GM19193 (cell line): Measurements from ENCODE around the gene EFCAB5.

Source experiments
- POLR2A ChIP-seq: IDR thresholded peaks from 4 replicates; pipeline ENCODE4 v1.6.1; 2011; ENCODE audit not compliant: insufficient read depth, insufficient read length; ENCODE audit errors: extremely low read depth

EFCAB5 gene

DNA sequence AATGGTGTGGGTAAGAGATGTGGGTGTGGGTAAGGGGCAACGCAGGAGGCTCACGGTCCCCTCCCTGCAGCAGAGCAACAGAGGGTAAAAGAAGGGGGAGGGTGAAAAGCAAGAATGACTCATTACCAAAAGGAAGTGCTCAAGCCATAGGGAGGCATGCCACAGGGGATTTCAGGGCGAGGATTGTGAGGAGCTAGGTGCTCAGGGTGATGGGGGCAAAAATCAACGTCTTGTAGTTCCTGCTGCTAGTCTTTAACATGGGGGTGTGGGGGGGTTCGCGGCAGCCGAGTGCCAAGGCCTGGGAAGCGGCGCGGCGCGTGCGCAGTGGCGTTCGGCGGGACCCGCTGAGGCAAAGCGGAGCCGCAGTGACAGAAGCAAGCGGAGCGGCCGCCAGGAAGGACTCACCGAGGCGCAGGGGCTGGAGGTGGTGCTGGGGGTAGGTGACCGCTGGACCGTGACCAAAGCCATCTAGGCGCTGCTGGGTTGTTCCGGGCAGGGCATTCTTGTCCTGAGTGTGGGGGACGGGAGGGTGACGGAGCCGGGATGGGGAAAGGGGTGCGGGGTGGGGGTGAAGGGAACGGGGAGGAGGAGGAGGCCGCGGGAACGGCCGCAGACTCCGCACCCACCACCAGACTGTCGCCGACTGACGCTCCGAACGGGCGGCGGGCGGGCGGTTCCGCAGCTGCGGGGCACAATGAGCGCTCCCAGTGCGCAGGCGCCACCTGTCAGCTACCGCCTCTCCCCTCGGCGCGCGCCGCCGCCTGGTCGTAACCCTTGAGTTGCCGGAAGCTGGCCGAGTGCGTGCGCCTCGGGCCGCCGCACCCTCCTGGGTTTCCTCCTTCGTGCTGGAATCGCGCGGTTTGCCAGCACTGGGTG, 11.7 kb upstream of the EFCAB5 start, which contains the start of gene SSH2:
TSS of gene SSH2 (minus strand) at position 696 of the 876 bp plus-strand sequence. CDS start at position 468, 228 bp downstream.
- TF ChIP-seq POLR2A, result peak; percentile 72

GRCh38 chr17:29930409-29931010, 10.9 kb upstream of the EFCAB5 start:
- TF ChIP-seq POLR2A, result no peak

- TF ChIP-seq POLR2A, result no peak
These were observed 10.1 kb upstream of the EFCAB5 start for GRCh38 chr17:29931231-29931932.

- no peak for TF ChIP-seq POLR2A
These were observed 8.1 kb upstream of the EFCAB5 start for GRCh38 chr17:29933379-29933778.

DNA sequence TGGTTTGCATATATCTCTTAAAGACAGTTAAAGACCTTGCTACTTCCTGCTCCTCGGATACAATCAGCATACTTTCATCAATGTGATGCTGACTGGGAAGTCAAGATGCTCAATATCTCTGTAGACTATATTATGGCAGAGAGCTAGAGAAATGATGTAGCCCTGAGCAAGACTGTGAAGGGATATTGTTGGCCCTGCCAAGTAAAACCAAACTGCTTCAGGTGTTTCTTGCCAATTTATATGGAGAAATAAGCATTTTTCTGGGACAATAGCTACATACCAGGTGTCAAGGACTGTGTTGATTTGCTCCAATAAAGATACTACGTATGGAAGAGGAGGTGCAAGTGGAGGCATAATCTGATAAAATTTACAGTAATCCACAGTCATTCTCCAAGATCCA, 4.7 kb upstream of the EFCAB5 start:
- TF ChIP-seq POLR2A, result no peak

DNA sequence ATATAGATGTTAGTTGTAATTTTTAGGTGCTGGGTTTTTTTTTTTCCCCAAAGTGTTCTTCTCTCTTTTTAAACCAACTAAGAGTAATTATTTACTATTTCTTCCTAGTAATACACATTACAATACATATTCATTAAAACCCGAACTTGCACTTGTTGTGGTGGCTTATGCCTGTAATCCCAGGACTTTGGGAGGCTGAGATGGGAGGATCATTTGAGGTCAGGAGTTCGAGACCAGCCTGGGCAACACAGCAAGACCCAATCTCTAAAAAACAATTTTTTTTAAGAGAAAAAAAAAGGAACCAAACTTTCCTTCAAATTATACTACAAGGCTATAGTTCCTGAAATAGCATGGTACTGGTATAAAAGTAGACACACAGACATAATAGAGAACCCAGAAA, 3.8 kb downstream of the EFCAB5 start:
- TF ChIP-seq POLR2A, result no peak

DNA sequence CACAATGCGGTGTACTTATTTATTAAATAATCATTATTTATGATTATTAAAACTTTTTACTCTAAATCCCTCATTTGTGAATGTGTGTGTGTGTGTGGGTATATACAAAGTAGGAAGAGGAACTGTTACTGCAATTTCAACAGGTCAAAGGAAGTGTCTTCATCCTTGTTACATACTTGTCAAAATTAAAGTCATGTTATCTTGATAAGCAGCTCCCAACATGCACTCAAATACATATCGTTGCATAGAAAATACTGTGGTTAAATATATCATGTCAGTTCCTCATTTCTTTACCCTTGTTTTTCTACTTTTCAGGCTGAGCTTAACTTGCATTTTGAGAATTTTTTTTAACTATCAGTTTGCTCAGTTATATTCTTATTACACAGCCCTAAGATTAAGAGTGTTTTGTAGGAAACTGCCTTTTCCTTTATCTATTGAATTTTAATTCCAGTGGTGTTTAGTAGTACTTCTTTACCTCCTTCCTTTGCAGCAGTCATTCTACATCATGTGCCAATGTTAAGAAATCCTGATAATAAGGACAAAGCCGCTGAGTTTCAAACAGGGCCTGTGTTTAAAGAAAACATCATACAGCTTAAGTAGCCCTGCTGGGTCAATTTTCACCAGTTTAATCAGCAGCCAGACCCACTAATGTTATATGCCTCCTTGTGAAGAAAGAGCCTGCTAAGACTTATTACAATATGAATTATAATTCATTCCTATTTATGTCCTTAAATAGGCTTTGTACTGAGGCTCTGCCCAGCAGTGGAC, 7.2 kb downstream of the EFCAB5 start:
- TF ChIP-seq POLR2A, result no peak

DNA sequence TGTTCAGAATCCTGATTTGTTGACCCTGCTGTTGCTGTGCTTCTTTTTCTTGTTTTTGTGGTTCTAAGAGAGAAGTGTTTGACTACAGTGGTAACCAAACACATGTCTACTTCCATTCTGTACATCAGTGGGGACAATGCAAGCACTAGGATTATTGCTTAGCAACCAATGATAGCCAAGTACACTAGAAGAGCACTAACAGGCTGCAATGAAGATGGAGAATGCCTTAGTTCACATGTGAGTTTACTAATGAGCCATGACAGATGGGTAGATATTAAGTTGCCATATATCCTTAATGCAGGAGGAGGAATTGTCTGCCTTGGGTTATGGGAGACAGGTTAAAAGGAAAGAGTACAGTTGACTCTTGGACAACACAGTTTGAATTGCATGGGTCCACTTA, 8.3 kb downstream of the EFCAB5 start:
- TF ChIP-seq POLR2A, result no peak

DNA sequence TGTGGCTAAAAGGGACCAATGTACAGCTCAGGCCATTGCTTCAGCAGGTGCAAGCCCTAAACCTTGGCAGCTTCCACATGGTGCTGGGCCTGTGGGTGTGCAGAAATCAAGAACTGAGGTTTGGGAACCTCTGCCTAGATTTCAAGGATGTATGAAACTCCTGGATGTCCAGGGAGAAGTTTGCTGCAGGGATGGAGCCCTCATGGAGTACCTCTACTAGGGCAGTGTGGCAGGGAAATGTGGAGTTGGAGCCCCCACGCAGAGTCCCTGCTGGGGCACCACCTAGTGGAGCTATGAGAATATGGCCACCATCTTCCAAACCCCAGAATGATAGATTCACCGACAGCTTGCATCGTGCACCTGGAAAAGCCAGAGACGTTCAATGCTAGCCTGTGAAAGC, 13.0 kb downstream of the EFCAB5 start:
- no peak for TF ChIP-seq POLR2A

- no peak for TF ChIP-seq POLR2A
These were observed 14.8 kb downstream of the EFCAB5 start for GRCh38 chr17:29956225-29956624.

GRCh38 chr17:29958947-29959657, 17.7 kb downstream of the EFCAB5 start:
- no peak for TF ChIP-seq POLR2A

- no peak for TF ChIP-seq POLR2A
These were observed 18.4 kb downstream of the EFCAB5 start for GRCh38 chr17:29959658-29960337.

- TF ChIP-seq POLR2A, result no peak
These were observed 21.2 kb downstream of the EFCAB5 start for GRCh38 chr17:29962656-29963055.

DNA sequence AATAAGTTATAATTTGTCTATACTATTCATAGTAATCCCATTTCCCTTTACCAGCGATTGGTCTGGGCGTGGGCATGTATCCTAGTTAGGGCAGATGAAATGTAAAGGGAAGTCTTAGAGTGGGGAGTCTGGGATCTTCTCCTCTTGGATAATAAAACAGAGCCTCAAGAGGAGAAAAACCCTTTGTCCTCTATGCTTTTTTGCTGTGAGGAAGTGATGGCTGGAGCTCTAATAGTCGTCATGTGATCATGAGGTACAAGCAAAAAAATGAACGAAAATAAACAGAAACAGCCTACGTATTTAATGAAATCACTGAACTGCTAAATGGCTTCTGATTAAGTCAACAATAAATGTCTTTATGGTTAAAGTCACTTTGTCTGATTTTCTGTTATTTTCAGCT, 26.8 kb downstream of the EFCAB5 start:
- no peak for TF ChIP-seq POLR2A
